GM18858 (cell line): ENCODE measurements around the gene NUDT9.

ENCODE experiments used
- ATAC-seq: cut with Tn5 transposase; IDR thresholded peaks from one replicate; pipeline ENCODE4 v1.9.1; 2021; ENCODE audit not compliant: unreplicated experiment

Gene NUDT9

GRCh38 chr4:87506974-87507701, 84.8 kb downstream of the NUDT9 start:
- ATAC-seq: no peak
